Stimulated activated CD8-positive, alpha-beta memory T cell treated with anti-CD3 and anti-CD28 coated beads, Interleukin-4, amount 100 ng/mL, for 48 hours (primary cell): ENCODE measurements around the gene KRT71.
"Not testable (repeated sequence)": the region's sequence is repeated elsewhere in the genome, so short reads cannot be mapped to it uniquely, and the experiment has no call there.

ENCODE experiments used
- DNase-seq: peaks from one replicate; pipeline ENCODE4 v3.0.0-alpha.2; 2020

The KRT71 gene

DNA sequence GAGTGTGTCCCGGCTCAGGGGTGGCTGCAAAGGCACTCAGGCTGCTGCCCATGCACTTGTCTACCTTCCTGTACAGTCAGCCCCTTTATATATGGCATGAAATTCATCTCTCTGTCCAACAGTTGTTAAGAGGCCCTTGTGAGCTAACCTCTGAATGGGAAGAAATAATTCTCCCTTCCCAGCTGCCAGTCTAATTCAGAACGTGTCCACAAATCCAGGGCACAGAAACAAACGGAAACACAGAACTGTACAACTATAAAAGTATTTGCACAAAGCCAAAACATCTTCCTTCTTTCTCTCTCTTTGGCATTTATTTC, 33.6 kb downstream of the KRT71 start:
- no peak for DNase-seq

- DNase-seq: peak; percentile 12
Measured at GRCh38 chr12:52518574-52519386, 34.2 kb downstream of the KRT71 start.

GRCh38 chr12:52517888-52518287, 35.1 kb downstream of the KRT71 start:
- no peak for DNase-seq

- no peak for DNase-seq
Measured at GRCh38 chr12:52517005-52517835, 35.7 kb downstream of the KRT71 start.

- DNase-seq: no peak
Measured at GRCh38 chr12:52515927-52516831, 36.8 kb downstream of the KRT71 start.

DNA sequence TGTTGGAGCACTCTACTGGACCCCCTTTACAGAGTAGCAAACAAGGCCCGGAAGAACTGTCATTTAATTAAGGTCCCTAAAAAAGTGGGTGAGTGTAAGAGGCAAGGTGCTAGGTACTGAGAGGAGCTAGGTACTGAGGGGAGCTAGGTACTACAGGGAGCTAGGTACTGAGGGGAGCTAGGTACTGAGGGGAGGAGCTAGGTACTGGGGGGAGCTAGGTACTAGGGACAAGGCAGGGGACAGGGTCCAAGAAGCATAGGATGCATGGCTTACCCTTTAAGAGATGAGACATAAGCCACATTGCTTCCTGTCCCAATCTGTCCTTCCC, 37.7 kb downstream of the KRT71 start:
- no peak for DNase-seq

GRCh38 chr12:52514471-52515318, 38.2 kb downstream of the KRT71 start:
- DNase-seq: no peak

- no peak for DNase-seq
Measured at GRCh38 chr12:52513736-52514135, 39.2 kb downstream of the KRT71 start.

DNA sequence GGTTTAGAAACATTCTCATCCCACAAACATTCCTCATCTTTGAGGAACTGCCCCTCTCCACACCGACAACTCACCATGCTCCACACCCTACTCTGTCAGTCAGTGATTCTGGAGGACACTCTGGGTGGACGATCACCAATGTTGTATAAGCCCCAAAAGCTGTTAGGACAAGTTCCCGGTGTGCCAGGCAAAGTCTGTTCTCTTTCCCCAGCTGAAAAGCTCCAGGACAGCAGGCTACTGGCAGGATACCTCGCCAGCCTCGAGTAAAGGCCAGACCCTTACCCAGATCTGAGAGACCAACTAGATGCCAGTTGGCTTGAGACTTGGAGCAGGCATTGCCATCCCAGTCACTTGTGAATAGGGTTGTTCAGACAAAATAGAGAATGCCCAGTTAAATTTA, 44.7 kb downstream of the KRT71 start:
- no peak for DNase-seq

GRCh38 chr12:52506858-52507715, 45.9 kb downstream of the KRT71 start:
- DNase-seq: no peak

DNA sequence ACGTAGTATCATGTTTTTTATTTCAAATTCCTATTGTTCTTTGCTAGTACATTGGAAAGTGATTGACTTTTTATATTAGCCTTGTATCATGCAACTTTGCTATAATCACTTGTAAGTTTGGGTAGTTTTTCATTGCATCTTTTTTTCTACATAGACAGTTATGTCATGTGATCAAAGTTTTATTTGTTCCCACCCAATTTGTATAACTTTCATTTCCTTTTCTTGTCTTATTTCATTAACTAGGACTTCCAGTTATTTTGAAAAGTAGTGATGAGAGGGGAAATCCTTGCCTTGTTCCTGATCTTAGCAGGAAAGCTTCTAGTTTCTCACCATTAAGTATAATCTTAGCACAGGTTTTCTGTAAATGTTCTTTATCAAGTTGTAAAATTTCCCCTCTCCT, 50.1 kb downstream of the KRT71 start:
- no peak for DNase-seq

GRCh38 chr12:52501490-52501889, 51.5 kb downstream of the KRT71 start:
- DNase-seq: no peak

DNA sequence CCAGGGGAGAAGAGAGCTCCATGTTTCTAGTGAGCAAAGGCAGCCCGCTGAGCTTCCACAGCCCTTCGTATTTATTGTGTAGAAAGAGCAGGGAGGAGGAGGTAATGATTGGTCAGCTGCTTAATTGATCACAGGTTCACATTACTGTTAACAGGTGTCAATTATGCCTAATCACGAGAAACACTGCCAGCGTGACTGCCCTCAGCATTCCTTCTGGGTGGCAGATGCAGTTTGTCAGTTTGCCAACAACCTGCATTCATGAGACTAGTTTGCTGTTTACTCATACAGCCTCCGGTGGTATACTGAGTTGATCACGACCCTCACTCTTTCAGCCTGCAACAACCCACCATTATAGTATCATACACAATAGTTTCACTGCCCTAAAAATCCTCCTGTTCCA, 52.4 kb downstream of the KRT71 start:
- not testable (repeated sequence) for DNase-seq

DNA sequence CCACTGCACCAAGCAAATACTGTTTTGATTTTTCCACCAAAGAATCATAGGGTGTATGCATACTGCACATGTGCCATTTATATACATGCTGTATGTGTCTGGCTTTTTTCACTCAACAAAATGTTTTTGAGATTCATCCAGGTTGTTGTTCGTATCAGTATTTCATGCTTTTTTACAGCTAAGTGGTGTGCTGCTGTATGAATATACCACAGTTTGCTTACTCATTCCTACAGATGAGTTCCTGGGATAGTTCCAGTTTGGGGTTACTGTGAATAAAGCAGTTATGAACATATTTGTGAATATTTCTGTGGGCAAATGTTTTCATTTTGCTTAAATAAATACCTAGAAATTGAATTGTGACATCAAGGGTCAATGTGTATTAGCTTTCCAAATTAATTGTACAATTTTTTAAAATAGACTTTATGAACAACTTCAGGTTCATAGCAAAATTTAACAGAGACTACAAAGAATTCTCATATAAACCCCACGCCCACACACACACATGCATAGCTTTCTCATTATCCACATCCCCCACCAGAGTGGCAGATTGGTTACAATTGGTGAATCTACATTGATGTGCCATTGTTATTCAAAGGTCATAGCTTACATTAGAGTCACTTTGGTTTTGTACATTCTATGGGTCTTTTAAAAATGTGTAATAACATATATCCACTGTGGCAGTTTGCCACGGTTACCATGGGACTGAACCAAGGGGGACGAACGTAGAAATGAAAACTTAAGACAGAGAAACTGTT, 53.0 kb downstream of the KRT71 start:
- DNase-seq: no peak

DNA sequence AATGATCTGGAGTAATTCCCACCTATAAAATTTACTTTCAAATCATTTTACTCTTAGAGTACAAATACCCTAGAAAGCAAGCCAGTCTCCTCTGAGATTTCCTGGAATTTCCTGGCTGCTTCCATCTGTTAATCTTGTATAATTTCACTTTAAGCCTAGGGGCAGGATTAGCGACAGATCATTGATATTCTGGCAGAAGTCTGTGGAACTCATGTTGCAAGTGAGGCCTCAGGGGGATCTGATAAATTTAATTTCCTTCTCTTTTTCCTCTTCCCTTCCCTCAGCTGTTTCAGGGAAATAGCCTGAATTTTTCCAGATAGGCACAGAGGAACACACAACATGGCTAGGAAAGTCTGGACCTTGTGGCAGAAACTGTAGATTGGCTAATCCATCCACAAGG, 54.0 kb downstream of the KRT71 start:
- no peak for DNase-seq

- no peak for DNase-seq
Measured at GRCh38 chr12:52497975-52498374, 55.0 kb downstream of the KRT71 start.

DNA sequence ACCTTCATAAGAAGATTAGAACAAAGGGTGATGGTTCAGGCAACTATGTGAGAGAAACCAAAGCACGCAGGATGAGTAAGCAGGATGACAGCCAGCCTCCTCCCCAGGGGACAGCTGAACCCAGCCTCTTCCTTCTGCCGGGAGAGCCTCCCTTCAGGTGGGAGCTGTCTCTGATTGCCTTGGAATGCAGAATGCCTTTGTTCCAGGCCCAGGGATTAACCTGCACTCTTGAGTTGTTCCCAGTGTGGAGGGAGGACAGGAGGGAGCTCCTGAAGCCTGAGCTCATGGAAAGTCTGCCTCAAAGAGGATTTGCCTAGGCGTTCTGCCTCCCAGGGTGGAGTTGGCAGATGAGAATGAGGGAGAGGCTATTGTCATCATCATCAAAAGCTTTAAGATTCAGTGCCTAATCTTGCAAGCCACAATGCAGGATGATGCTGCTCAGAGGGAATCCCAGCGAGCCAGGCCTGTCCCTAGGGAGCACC, 56.3 kb downstream of the KRT71 start:
- DNase-seq: no peak

DNA sequence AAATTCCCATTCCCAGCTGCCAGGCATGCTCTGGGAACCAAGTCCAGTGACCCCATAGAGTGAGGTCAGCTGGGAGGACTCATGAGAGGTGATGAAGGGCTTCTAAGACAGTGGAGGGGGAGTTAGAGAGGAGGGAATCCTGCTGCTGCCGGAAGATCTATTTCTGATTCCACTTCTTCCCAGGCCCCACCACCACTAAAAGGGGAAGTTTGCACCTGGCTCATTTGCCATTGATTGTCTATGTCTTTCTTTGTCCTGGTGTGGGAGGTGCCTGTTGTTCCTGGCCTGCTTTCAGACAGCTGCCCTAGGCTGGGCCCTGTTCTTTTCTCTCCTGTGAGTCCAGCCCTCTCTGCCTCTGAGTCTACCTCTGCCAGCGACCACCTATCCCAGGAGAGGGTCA, 56.9 kb downstream of the KRT71 start:
- DNase-seq: no peak

DNA sequence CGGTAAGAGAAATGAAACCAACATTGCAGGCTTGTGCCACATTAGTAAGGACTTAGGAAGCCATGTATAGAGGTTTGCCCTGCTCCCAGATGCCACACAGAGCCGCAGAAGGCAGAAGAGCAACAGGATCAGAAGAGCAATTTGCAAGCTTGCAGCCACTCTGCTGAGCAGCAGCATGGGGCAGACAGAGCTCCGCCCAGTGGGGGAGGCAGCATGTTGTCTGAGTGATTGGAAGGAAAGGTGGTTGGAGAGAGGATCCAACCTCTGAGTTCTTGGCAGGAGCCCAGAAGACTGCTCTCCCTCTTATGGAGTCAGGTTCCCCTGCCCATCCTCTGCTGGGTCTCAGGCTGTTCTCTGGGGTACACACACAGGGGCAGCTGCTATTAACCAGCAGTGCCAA, 57.6 kb downstream of the KRT71 start:
- DNase-seq: no peak

DNA sequence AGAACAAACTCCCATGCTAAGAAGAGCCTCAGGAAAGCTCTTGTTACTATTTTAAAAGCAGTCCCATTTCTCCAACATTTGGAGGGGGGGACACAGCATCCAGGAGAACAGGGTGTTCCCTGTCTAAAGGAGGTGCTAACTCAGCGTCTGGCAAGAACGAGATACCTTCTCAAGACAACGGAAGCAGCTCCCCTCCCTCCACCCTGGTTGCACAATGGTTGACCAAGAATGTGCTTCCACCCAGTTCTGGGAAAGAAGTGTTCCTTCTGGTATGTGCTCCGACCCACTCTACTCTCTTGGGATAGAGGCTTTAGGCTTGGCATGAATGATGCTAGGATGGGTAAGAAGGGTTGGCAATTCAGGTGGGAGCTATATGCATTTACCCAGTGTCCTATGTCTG, 58.4 kb downstream of the KRT71 start:
- DNase-seq: no peak

GRCh38 chr12:52494100-52494499, 58.8 kb downstream of the KRT71 start:
- no peak for DNase-seq
